Stimulated activated CD8-positive, alpha-beta memory T cell treated with anti-CD3 and anti-CD28 coated beads, Interleukin-12 subunit alpha, Interleukin-12 subunit beta, amount 100 ng/mL, for 24 hours (primary cell): ENCODE results near the gene ZFPM1.
"Not testable (repeated sequence)": the region's sequence is repeated elsewhere in the genome, so short reads cannot be mapped to it uniquely, and the experiment has no call there.

Experiments used
- DNase-seq: peaks from one replicate; pipeline ENCODE4 v3.0.0-alpha.2; 2020; ENCODE audit errors: extremely low read depth

ZFPM1 gene

GRCh38 chr16:88453217-88453531 lies at the start of gene ZFPM1:
Gene ZFPM1, plus strand, starts transcription at chr16:88453280. Its CDS starts 359 bp downstream, at chr16:88453639.
- no peak for DNase-seq

- DNase-seq: no peak
Observed at GRCh38 chr16:88403794-88404581, 49.1 kb upstream of the ZFPM1 start.

GRCh38 chr16:88404769-88405168 lies 48.3 kb upstream of the ZFPM1 start:
- DNase-seq: no peak

GRCh38 chr16:88405216-88406060 lies 47.6 kb upstream of the ZFPM1 start:
- no peak for DNase-seq

GRCh38 chr16:88406096-88407041 lies 46.7 kb upstream of the ZFPM1 start:
- DNase-seq: no peak

- no peak for DNase-seq
Observed at GRCh38 chr16:88407042-88407420, 46.0 kb upstream of the ZFPM1 start.

GRCh38 chr16:88407807-88408206 lies 45.3 kb upstream of the ZFPM1 start:
- no peak for DNase-seq

GRCh38 chr16:88408561-88409142 lies 44.4 kb upstream of the ZFPM1 start:
- no peak for DNase-seq

- no peak for DNase-seq
Observed at GRCh38 chr16:88409296-88410065, 43.6 kb upstream of the ZFPM1 start.

GRCh38 chr16:88410297-88410968 lies 42.6 kb upstream of the ZFPM1 start:
- DNase-seq: not testable (repeated sequence)

- DNase-seq: no peak
Observed at GRCh38 chr16:88411951-88412576, 41.0 kb upstream of the ZFPM1 start.

GRCh38 chr16:88412766-88413165 lies 40.3 kb upstream of the ZFPM1 start:
- no peak for DNase-seq

- DNase-seq: no peak
Observed at GRCh38 chr16:88413231-88413630, 39.8 kb upstream of the ZFPM1 start.

- DNase-seq: no peak
Observed at GRCh38 chr16:88413631-88414030, 39.4 kb upstream of the ZFPM1 start.

GRCh38 chr16:88414521-88415380 lies 38.3 kb upstream of the ZFPM1 start:
- DNase-seq: no peak

- DNase-seq: no peak
Observed at GRCh38 chr16:88415381-88415705, 37.7 kb upstream of the ZFPM1 start.

GRCh38 chr16:88415713-88416323 lies 37.3 kb upstream of the ZFPM1 start:
- no peak for DNase-seq

GRCh38 chr16:88416686-88417085 lies 36.4 kb upstream of the ZFPM1 start:
- no peak for DNase-seq
